Stimulated activated CD8-positive, alpha-beta memory T cell treated with anti-CD3 and anti-CD28 coated beads, Interleukin-4, amount 100 ng/mL, for 1 hour (primary cell): ENCODE measurements around the gene ZFR2.
"Not testable (repeated sequence)": the region's sequence is repeated elsewhere in the genome, so short reads cannot be mapped to it uniquely, and the experiment has no call there.

ENCODE experiments used
- DNase-seq, 2 donors: peaks; one replicate each; pipeline ENCODE4 v3.0.0-alpha.2; 2020; ENCODE audit warnings: low read depth in 2 of 2, low spot score in 1 of 2

The ZFR2 gene

GRCh38 chr19:3774621-3775373, 94.0 kb downstream of the ZFR2 start:
- DNase-seq = no peak

GRCh38 chr19:3773814-3774515, 94.9 kb downstream of the ZFR2 start:
- DNase-seq = no peak

GRCh38 chr19:3771906-3772455, 96.9 kb downstream of the ZFR2 start, which contains the start of gene RAX2:
Gene RAX2, minus strand, starts transcription at chr19:3772228. Its CDS starts 486 bp downstream, at chr19:3771742.
- no peak for DNase-seq

- DNase-seq = no peak
Observed at GRCh38 chr19:3771000-3771905, 97.6 kb downstream of the ZFR2 start.

- DNase-seq = no peak
Observed at GRCh38 chr19:3770136-3770999, 98.5 kb downstream of the ZFR2 start.

- DNase-seq = no peak
Observed at GRCh38 chr19:3769494-3769893, 99.3 kb downstream of the ZFR2 start.

GRCh38 chr19:3768748-3769099, 100.1 kb downstream of the ZFR2 start:
- DNase-seq = no peak

GRCh38 chr19:3768015-3768747, 100.7 kb downstream of the ZFR2 start:
- DNase-seq = no peak

GRCh38 chr19:3767050-3767449, 101.8 kb downstream of the ZFR2 start:
- no peak for DNase-seq

GRCh38 chr19:3766520-3766919, 102.3 kb downstream of the ZFR2 start:
- DNase-seq = no peak

GRCh38 chr19:3765757-3766156, 103.1 kb downstream of the ZFR2 start:
- not testable (repeated sequence) for DNase-seq

- DNase-seq = no peak
Observed at GRCh38 chr19:3765121-3765520, 103.7 kb downstream of the ZFR2 start.

- peak; percentile 96 to 99 for DNase-seq
Observed at GRCh38 chr19:3762501-3763459, 106.1 kb downstream of the ZFR2 start, which contains the start of gene MRPL54. Gene MRPL54, plus strand, starts transcription at chr19:3762682. Its CDS starts 19 bp downstream, at chr19:3762701.

GRCh38 chr19:3762130-3762473, 106.7 kb downstream of the ZFR2 start:
- no peak for DNase-seq

- peak; percentile 90 to 91 for DNase-seq
Observed at GRCh38 chr19:3761382-3762129, 107.3 kb downstream of the ZFR2 start, which contains the start of gene APBA3. Gene APBA3, minus strand, starts transcription at chr19:3761692. Its CDS starts 1,428 bp downstream, at chr19:3760264.

GRCh38 chr19:3760871-3761361, 107.9 kb downstream of the ZFR2 start:
- DNase-seq = no peak

- DNase-seq = no peak
Observed at GRCh38 chr19:3759482-3760254, 109.2 kb downstream of the ZFR2 start.
